ENCODE data around the gene CSMD2.

CSMD2 gene

GRCh38 chr1:33908324-33908956 lies 256.6 kb downstream of the CSMD2 start:
- no peak for DNase-seq (ENCODE audit: low read depth in 1 of 2, low spot score in 1 of 2)

- no peak for DNase-seq (ENCODE audit: low read depth in 1 of 2, low spot score in 1 of 2)
Measured at GRCh38 chr1:33906156-33906555, 258.9 kb downstream of the CSMD2 start.

- no peak for DNase-seq (ENCODE audit: low read depth in 1 of 2, low spot score in 1 of 2)
Measured at GRCh38 chr1:33905241-33905640, 259.8 kb downstream of the CSMD2 start.

- DNase-seq (ENCODE audit: low read depth in 1 of 2, low spot score in 1 of 2) = no peak
Measured at GRCh38 chr1:33903210-33903589, 261.8 kb downstream of the CSMD2 start.

- no peak for DNase-seq (ENCODE audit: low read depth in 1 of 2, low spot score in 1 of 2)
Measured at GRCh38 chr1:33902486-33903209, 262.4 kb downstream of the CSMD2 start.

GRCh38 chr1:33899746-33900145 lies 265.3 kb downstream of the CSMD2 start:
- DNase-seq (ENCODE audit: low read depth in 1 of 2, low spot score in 1 of 2) = no peak

- DNase-seq (ENCODE audit: low read depth in 1 of 2, low spot score in 1 of 2) = no peak
Measured at GRCh38 chr1:33898881-33899280, 266.1 kb downstream of the CSMD2 start.

- DNase-seq (ENCODE audit: low read depth in 1 of 2, low spot score in 1 of 2) = no peak
Measured at GRCh38 chr1:33898406-33898805, 266.6 kb downstream of the CSMD2 start.

- no peak for DNase-seq (ENCODE audit: low read depth in 1 of 2, low spot score in 1 of 2)
Measured at GRCh38 chr1:33897092-33897725, 267.8 kb downstream of the CSMD2 start.

- DNase-seq (ENCODE audit: low read depth in 1 of 2, low spot score in 1 of 2) = no peak
Measured at GRCh38 chr1:33895976-33896375, 269.1 kb downstream of the CSMD2 start.

GRCh38 chr1:33895396-33895795 lies 269.6 kb downstream of the CSMD2 start:
- no peak for DNase-seq (ENCODE audit: low read depth in 1 of 2, low spot score in 1 of 2)

- DNase-seq (ENCODE audit: low read depth in 1 of 2, low spot score in 1 of 2) = no peak
Measured at GRCh38 chr1:33893147-33893830, 271.7 kb downstream of the CSMD2 start.

GRCh38 chr1:33886496-33886895 lies 278.5 kb downstream of the CSMD2 start:
- no peak for DNase-seq (ENCODE audit: low read depth in 1 of 2, low spot score in 1 of 2)

GRCh38 chr1:33880305-33880704 lies 284.7 kb downstream of the CSMD2 start:
- no peak for DNase-seq (ENCODE audit: low read depth in 1 of 2, low spot score in 1 of 2)

- no peak for DNase-seq (ENCODE audit: low read depth in 1 of 2, low spot score in 1 of 2)
Measured at GRCh38 chr1:33878392-33878791, 286.6 kb downstream of the CSMD2 start.

- DNase-seq (ENCODE audit: low read depth in 1 of 2, low spot score in 1 of 2) = no peak
Measured at GRCh38 chr1:33876970-33877650, 287.9 kb downstream of the CSMD2 start.

GRCh38 chr1:33875862-33876261 lies 289.2 kb downstream of the CSMD2 start:
- no peak for DNase-seq (ENCODE audit: low read depth in 1 of 2, low spot score in 1 of 2)

GRCh38 chr1:33874636-33875035 lies 290.4 kb downstream of the CSMD2 start:
- DNase-seq (ENCODE audit: low read depth in 1 of 2, low spot score in 1 of 2) = no peak

- DNase-seq (ENCODE audit: low read depth in 1 of 2, low spot score in 1 of 2) = no peak
Measured at GRCh38 chr1:33872683-33873082, 292.3 kb downstream of the CSMD2 start.

GRCh38 chr1:33872275-33872674 lies 292.8 kb downstream of the CSMD2 start:
- DNase-seq (ENCODE audit: low read depth in 1 of 2, low spot score in 1 of 2) = no peak

GRCh38 chr1:33867684-33868083 lies 297.3 kb downstream of the CSMD2 start:
- DNase-seq (ENCODE audit: low read depth in 1 of 2, low spot score in 1 of 2) = no peak

Measured in activated CD4-positive, alpha-beta T cell treated with anti-CD3 and anti-CD28 coated beads, Interleukin-2, amount 50 U/mL, for 24 hours (primary cell).